ENCODE data around the gene CNGA3.
"Not testable (repeated sequence)": the region's sequence is repeated elsewhere in the genome, so short reads cannot be mapped to it uniquely, and the experiment has no call there.

CNGA3 gene

GRCh38 chr2:98346311-98347236 is at the start of gene CNGA3:
CNGA3 (plus strand) TSS chr2:98346456; CDS start chr2:98369976, 23,520 bp downstream.
- Histone ChIP-seq H3K27ac (no peak within 1 kb of the TSS), H3K4me1 (peaks cover 0 to 18% (median 9%) of the 10 kb centered on the region in 10 experiments; a peak in 14 of 20 replicates), H4K20me1 (0 out of 22 replicates have a peak, but pooled peaks cover 0 to 7% (median 0%) of the 10 kb centered on the region in 11 experiments), H3K4me3 (peak within 1 kb of the TSS in 1 of 10 experiments; percentile 11; a peak in 1 of 20 replicates), H3K9me3 (replicated peaks in 1 of 11) (peaks cover 10 to 23% (median 18%) of the 10 kb centered on the region in 11 experiments; a peak in 20 of 22 replicates), H3K27me3 (peaks cover 26 to 38% (median 32%) of the 10 kb centered on the region in 11 experiments), H3K4me2 (peak within 1 kb of the TSS in 5 of 11 experiments; percentile 3 to 39 (median 18); a peak in 1 of 22 replicates), H3K36me3 (no peaks in the 10 kb centered on the region), H3K9ac (no peak within 1 kb of the TSS)
- TF ChIP-seq Cebpa-rat (IDR thresholded peaks at IDR 0.05): no peak

- Histone ChIP-seq H3K4me2 (no peak overlapping the region), H3K9me3 (replicated peaks in 1 of 11) (no peaks in the 10 kb centered on the region), H3K27ac (no peak overlapping the region), H4K20me1 (no peaks in the 10 kb centered on the region), H3K4me3 (no peak overlapping the region), H3K27me3 (no peaks in the 10 kb centered on the region), H3K4me1 (peaks cover 0 to 8% (median 2%) of the 10 kb centered on the region in 10 experiments; a peak in 4 of 20 replicates), H3K9ac (no peak overlapping the region), H3K36me3 (no peaks in the 10 kb centered on the region)
- no peak for TF ChIP-seq Cebpa-rat (IDR thresholded peaks at IDR 0.05)
Observed at GRCh38 chr2:98297817-98298682, 48.2 kb upstream of the CNGA3 start.

DNA sequence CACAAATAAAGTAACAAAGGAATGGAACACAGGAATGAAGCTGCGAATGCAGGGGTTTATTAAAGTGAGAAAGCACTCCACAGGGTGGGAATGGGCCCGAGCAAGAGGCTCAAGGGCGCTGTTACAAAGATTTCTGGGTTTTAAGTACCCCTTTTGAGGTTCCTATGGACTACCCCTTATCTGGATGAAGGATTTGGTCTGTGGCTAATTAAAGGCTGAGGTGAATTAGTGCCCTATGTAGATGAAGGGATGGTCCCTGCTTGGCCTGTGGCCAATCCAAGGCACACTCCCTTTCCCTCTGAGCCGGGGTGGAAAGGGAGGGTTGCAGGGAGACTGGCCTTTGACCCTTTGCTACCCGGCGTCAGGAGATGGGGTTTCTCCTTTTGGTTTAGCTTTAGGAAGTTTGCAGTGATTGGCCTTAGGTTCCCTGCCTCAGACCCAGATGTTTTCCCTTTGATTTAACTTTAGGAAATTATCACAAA is 47.5 kb upstream of the CNGA3 start:
- no peak overlapping the region for H3K4me2 ChIP-seq
- H3K4me3 ChIP-seq: no peak overlapping the region
- H4K20me1 ChIP-seq: no peaks in the 10 kb centered on the region
- H3K9ac ChIP-seq: no peak overlapping the region
- no peaks in the 10 kb centered on the region for H3K36me3 ChIP-seq
- peaks cover 0 to 8% (median 2%) of the 10 kb centered on the region in 10 experiments; a peak in 4 of 20 replicates for H3K4me1 ChIP-seq
- no peaks in the 10 kb centered on the region for H3K9me3 ChIP-seq (replicated peaks in 1 of 11)
- no peak for TF ChIP-seq Cebpa-rat (IDR thresholded peaks at IDR 0.05)
- no peak overlapping the region for H3K27ac ChIP-seq
- no peaks in the 10 kb centered on the region for H3K27me3 ChIP-seq

DNA sequence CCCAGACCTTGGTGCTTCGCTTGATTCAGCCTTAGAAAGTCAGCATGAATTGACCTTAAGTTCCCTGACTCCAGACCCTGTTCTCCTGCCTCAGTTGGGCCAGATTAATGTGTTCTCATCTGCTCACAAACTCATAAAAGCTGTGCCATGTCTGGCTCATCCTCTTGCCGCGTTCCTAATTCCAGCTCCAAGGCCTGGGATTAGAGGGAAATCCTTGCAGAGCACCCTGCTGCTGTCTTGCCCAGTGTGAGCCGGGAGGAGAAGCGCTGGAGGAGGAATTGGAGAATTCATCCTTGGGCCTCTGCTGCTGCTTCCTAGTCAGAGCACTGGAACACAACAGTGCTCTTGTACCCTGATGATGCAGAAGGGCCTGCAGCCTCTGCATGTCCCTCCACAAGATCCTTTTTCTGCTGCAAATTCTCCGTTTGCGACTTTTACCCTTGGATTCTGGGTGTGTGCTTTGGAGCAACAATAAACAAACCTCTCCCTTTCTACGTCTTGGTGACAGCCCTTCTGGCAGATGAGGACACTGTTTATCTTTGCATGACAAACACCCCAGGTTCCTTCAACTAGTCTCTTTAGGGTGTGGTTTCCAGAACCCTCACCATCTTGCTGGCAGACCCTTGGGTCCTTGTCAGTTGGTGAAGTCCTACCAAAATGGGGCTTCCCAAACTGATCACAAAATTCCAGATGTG is 46.9 kb upstream of the CNGA3 start:
- H3K27ac ChIP-seq: no peak overlapping the region
- no peaks in the 10 kb centered on the region for H3K36me3 ChIP-seq
- peaks cover 0 to 8% (median 2%) of the 10 kb centered on the region in 10 experiments; a peak in 4 of 20 replicates for H3K4me1 ChIP-seq
- no peak overlapping the region for H3K9ac ChIP-seq
- H4K20me1 ChIP-seq: no peaks in the 10 kb centered on the region
- H3K27me3 ChIP-seq: no peaks in the 10 kb centered on the region
- H3K4me2 ChIP-seq: no peak overlapping the region
- TF ChIP-seq Cebpa-rat (IDR thresholded peaks at IDR 0.05): no peak
- H3K4me3 ChIP-seq: no peak overlapping the region
- H3K9me3 ChIP-seq (replicated peaks in 1 of 11): no peaks in the 10 kb centered on the region

DNA sequence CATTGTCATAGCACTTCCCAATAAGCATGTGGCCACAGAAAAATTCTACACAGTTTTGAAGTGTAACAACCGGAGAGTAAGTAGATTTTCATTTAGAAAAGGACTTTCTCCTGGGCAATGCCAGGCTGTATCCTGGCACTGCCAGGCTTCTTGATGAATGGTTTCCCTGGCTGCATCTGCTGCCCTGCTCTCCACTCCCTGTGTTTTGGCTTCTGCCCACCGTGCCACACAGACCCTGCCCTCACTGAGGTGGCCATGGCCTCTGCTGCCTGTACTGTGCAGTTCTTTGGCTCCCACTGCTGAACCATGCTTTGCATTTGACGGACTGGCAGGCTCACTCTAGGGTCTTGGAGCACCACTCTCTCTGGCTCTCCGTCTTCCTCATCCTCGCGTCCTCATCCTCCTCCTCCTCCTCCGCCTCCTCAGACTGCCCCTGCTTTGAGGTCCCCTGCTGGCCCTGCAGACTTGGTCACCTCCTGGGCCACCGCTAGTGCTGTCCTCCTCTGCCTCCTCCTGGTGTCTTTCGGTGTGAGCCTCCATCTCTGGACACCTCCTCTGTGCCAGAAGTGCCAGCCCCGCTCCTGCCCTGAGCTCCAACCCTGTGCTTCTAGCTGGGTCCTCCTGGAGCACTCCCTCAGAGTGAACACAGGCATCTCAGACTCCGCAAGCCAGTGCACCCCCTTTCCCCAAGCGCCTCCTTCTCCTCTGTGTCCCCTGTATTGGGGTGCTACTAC is 45.9 kb upstream of the CNGA3 start:
- no peak overlapping the region for H3K4me3 ChIP-seq
- TF ChIP-seq Cebpa-rat (IDR thresholded peaks at IDR 0.05): no peak

DNA sequence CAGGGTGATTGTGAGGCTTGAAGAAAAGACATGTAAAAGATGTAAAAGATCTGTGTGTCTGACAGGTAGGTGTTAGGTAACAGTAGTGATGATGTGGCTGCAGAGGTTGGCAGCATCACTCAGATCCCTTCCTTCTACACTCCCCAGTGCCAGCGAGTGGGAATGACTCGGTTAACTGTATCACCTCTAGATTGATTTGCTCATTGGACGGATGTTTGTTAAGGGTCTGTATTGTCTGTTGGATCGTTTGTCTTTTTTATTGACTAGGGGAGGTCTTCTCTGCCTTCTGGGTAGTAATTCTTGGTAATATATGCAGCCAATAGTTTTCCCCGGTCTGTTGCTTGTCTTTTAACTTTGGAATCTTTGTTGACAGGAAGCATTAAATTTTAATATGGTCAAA is 44.8 kb upstream of the CNGA3 start:
- Histone ChIP-seq H3K36me3 (no peaks in the 10 kb centered on the region), H3K9me3 (replicated peaks in 1 of 11) (no peaks in the 10 kb centered on the region), H3K9ac (no peak overlapping the region), H3K4me1 (no peaks in the 10 kb centered on the region), H3K27me3 (no peaks in the 10 kb centered on the region), H3K4me2 (no peak overlapping the region), H4K20me1 (no peaks in the 10 kb centered on the region), H3K4me3 (no peak overlapping the region), H3K27ac (no peak overlapping the region)
- TF ChIP-seq Cebpa-rat (IDR thresholded peaks at IDR 0.05): no peak

More for the DNA sequence above, 45.9 kb upstream of the CNGA3 start:
- peaks cover 0 to 4% (median under 1%) of the 10 kb centered on the region in 10 experiments; a peak in 4 of 20 replicates for H3K4me1 ChIP-seq
- no peak overlapping the region for H3K4me2 ChIP-seq
- H3K9ac ChIP-seq: no peak overlapping the region
- H4K20me1 ChIP-seq: no peaks in the 10 kb centered on the region
- no peaks in the 10 kb centered on the region for H3K27me3 ChIP-seq
- no peaks in the 10 kb centered on the region for H3K36me3 ChIP-seq
- H3K9me3 ChIP-seq (replicated peaks in 1 of 11): no peaks in the 10 kb centered on the region
- no peak overlapping the region for H3K27ac ChIP-seq

GRCh38 chr2:98307131-98307696 is 39.0 kb upstream of the CNGA3 start:
- not testable (repeated sequence) for H3K27ac ChIP-seq; H3K27me3 ChIP-seq; H3K36me3 ChIP-seq; H3K4me2 ChIP-seq; H3K4me1 ChIP-seq; H3K9ac ChIP-seq; H3K4me3 ChIP-seq; H3K9me3 ChIP-seq (replicated peaks in 1 of 11); H4K20me1 ChIP-seq

DNA sequence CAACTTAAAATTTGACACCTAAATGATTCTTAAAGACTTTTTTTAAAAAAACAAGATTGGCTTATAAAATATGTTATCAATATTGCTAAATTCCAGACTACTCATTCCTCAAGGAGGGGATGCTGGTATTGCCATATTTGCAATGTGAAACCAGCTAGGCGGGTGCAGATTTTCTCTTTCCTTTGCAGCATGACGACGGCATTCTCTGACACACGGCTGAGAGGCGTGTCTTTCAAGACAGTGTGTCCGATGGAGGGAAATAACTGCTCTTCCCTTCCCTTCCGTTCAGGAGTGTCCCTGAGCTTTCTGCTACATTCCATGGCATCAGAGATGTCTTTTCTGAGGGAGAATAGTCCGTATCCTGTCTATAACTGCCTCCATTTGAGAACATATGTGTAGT is 38.2 kb upstream of the CNGA3 start:
- Histone ChIP-seq H3K4me2 (no peak overlapping the region), H4K20me1 (no peaks in the 10 kb centered on the region), H3K4me1 (no peaks in the 10 kb centered on the region), H3K9ac (no peak overlapping the region), H3K4me3 (no peak overlapping the region), H3K27me3 (no peaks in the 10 kb centered on the region), H3K9me3 (replicated peaks in 1 of 11) (no peaks in the 10 kb centered on the region), H3K27ac (no peak overlapping the region), H3K36me3 (no peaks in the 10 kb centered on the region)
- TF ChIP-seq Cebpa-rat (IDR thresholded peaks at IDR 0.05): no peak

All from BLaER1 treated with 17β-estradiol and CSF1 and Interleukin-3, amounts not matched to agents 10 nM and 100 nM (cell line).